A549 (cell line): ENCODE measurements around the gene ASB14.

Experiments
- BHLHE40 ChIP-seq: IDR thresholded peaks from 2 replicates; pipeline ENCODE4 v1.6.1; 2012; ENCODE audit warnings: low read depth, low read length, inconsistent platforms
- JUNB ChIP-seq: fragments of >200 bp; sonication (Bioruptor Twin); formaldehyde crosslinking; IDR thresholded peaks from 2 replicates; pipeline ENCODE4 v1.6.1; 2016
- MAFK ChIP-seq: fragments of 450-650 bp; IDR thresholded peaks from 2 replicates; pipeline ENCODE4 v1.6.1; 2014; ENCODE audit not compliant: partially characterized antibody
- POLR2A ChIP-seq: IDR thresholded peaks from 2 replicates; pipeline ENCODE4 v1.6.1; 2012; ENCODE audit warnings: mild to moderate bottlenecking, low read length
- RAD21 ChIP-seq, 2 experiments: fragments of >200 bp in 1 of 2; sonication (Bioruptor Twin) in 1 of 2; formaldehyde crosslinking in 1 of 2; IDR thresholded peaks in 1 of 2; conservative IDR thresholded peaks in 1 of 2; 2 replicates in 1 of 2; 3 replicates in 1 of 2; pipeline ENCODE4 v1.6.1; 2012 to 2018; ENCODE audit warnings: inconsistent platforms in 1 of 2
- TF ChIP-seq, protein P1 (sequence below): fragments of >200 bp; sonication (Bioruptor Twin); formaldehyde crosslinking; IDR thresholded peaks from 3 replicates; pipeline ENCODE4 v1.5.1; 2016

DNA sequence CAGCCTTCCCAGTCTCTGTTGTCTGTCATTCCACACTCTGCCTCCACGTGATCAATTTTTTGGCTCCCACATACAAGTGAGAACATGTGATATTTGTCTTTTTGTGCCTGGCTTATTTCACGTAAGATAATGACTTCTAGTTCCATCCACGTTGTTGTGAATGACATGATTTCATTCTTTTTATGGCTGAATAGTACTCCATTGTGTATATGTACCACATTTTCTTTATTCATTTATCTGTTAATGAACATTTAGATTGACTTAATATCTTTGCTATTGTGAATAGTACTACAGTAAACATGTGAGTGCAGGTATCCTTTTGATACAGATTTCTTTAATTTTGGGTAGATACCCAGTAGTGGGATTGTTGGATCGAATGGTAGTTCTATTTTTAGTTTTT, 31.4 kb downstream of the ASB14 start:
- TF ChIP-seq BHLHE40 (no peak), RAD21 (conservative IDR thresholded peaks at IDR 0.05 in 1 of 2, IDR thresholded peaks at IDR 0.05 in 1 of 2) (no peak), JUNB (no peak), POLR2A (no peak), MAFK (no peak)
- TF ChIP-seq, protein P1, sequence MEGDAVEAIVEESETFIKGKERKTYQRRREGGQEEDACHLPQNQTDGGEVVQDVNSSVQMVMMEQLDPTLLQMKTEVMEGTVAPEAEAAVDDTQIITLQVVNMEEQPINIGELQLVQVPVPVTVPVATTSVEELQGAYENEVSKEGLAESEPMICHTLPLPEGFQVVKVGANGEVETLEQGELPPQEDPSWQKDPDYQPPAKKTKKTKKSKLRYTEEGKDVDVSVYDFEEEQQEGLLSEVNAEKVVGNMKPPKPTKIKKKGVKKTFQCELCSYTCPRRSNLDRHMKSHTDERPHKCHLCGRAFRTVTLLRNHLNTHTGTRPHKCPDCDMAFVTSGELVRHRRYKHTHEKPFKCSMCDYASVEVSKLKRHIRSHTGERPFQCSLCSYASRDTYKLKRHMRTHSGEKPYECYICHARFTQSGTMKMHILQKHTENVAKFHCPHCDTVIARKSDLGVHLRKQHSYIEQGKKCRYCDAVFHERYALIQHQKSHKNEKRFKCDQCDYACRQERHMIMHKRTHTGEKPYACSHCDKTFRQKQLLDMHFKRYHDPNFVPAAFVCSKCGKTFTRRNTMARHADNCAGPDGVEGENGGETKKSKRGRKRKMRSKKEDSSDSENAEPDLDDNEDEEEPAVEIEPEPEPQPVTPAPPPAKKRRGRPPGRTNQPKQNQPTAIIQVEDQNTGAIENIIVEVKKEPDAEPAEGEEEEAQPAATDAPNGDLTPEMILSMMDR = no peak
